ENCODE measurements around the gene RNF217. TPM values are rescaled to one million over a fixed set of nuclear protein-coding genes. Genes with fewer than 3 reads are reported as not detected.

RNF217 gene
- total and polyA plus RNA-seq, 2 donors: 3.4 to 7.8 TPM

DNA sequence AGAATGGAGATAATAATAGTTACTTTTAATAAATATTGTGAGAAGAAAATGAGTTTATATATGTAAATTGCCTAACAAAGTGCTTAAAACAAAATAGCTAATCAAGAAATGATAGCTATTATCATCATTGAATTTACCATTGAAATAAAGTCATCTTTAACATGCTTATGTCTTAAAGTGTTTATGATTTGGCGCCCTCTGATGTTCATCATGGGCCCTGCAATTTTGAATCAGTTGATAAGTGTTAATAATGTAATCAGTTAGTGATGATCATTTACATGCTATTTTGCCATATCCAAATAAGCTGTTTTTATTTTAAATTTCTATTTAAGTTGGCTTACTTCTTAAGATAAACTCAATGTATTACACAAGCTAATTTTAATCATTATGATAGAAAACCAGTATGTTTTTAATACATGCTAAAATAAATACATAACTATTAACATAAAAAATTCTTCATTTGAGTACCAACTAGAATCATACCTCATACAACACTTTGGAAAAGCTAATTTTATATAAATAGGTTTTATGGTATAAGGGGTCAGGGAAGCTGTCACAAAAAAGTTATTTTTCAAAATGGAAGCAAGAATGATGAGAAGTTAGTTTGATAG lies 152.1 kb downstream of the RNF217 start:
- Histone ChIP-seq H3K4me1 (ENCODE audit: control insufficient read depth in 2 of 2, insufficient read depth in 2 of 2, low read length in 2 of 2) (no peaks in the 10 kb centered on the region), H3K4me3 (ENCODE audit: low read length in 2 of 2) (no peak overlapping the region), H3K27ac (ENCODE audit: low read depth in 1 of 2, low read length in 1 of 2) (no peak overlapping the region), H3K27me3 (ENCODE audit: control insufficient read depth in 2 of 2, insufficient read depth in 1 of 2, low read length in 1 of 2) (no peaks in the 10 kb centered on the region), H3K9me3 (ENCODE audit: control insufficient read depth in 2 of 2, insufficient read depth in 1 of 2, low read length in 1 of 2) (peaks cover 3% of the 10 kb centered on the region in 2 donors), H3K36me3 (ENCODE audit: control insufficient read depth in 2 of 2, insufficient read depth in 2 of 2, low read length in 1 of 2) (no peaks in the 10 kb centered on the region)
- 0% methylated on average over 1 of the region's 1 CpG for WGBS
- peak in 4 of 9 donors; percentile 15 to 57 (median 33) for DNase-seq (ENCODE audit: low read depth in 6 of 9, low spot score in 9 of 9)

DNA sequence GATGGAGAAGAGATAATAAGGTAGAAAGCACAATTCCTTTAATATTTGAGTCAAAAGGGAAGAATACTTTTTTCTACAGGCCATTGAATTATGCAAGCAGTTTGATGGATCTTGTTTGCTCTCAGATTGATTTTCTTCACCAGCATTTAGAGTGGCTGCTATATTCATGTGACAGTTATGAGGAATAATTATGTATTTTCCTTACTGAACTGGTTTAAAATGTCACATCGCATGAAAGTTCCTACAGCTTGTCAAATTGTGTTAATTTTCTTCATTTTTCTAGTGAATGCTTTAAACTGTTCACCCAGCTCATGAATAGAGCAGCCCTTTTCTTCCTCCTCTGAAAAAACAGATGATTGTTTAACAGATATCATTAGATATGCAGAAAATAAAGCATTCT lies 153.9 kb downstream of the RNF217 start:
- no peak overlapping the region for H3K4me3 ChIP-seq (ENCODE audit: low read length in 2 of 2)
- peaks cover 2 to 3% of the 10 kb centered on the region in 2 donors for H3K9me3 ChIP-seq (ENCODE audit: control insufficient read depth in 2 of 2, insufficient read depth in 1 of 2, low read length in 1 of 2)
- 95% methylated on average over 1 of the region's 1 CpG for WGBS
- no peaks in the 10 kb centered on the region for H3K36me3 ChIP-seq (ENCODE audit: control insufficient read depth in 2 of 2, insufficient read depth in 2 of 2, low read length in 1 of 2)
- no peaks in the 10 kb centered on the region for H3K4me1 ChIP-seq (ENCODE audit: control insufficient read depth in 2 of 2, insufficient read depth in 2 of 2, low read length in 2 of 2)
- no peak for DNase-seq (ENCODE audit: low read depth in 6 of 9, low spot score in 9 of 9)
- no peak overlapping the region for H3K27ac ChIP-seq (ENCODE audit: low read depth in 1 of 2, low read length in 1 of 2)
- H3K27me3 ChIP-seq (ENCODE audit: control insufficient read depth in 2 of 2, insufficient read depth in 1 of 2, low read length in 1 of 2): no peaks in the 10 kb centered on the region

DNA sequence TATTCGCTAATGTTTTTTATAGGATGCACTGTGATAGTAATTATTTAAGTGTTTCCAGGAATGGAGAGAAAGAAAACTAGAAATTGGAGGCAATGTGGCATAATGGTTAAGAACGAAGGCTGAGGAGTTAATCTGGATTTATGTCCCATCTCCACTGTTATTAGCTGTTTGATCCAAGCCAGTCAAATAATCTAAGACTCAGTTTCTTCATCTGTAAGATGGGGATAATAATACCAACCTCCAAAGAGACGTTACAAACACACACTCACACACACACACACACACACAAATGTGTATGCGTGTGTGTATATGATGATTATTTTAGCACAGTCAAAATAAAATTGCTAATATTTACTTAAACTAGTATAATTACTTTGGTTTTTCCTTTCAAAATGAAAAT lies 154.5 kb downstream of the RNF217 start:
- no peak overlapping the region for H3K27ac ChIP-seq (ENCODE audit: low read depth in 1 of 2, low read length in 1 of 2)
- no peak for DNase-seq (ENCODE audit: low read depth in 6 of 9, low spot score in 9 of 9)
- WGBS: 91% methylated on average over 4 of the region's 4 CpGs
- no peaks in the 10 kb centered on the region for H3K4me1 ChIP-seq (ENCODE audit: control insufficient read depth in 2 of 2, insufficient read depth in 2 of 2, low read length in 2 of 2)
- H3K27me3 ChIP-seq (ENCODE audit: control insufficient read depth in 2 of 2, insufficient read depth in 1 of 2, low read length in 1 of 2): no peaks in the 10 kb centered on the region
- H3K4me3 ChIP-seq (ENCODE audit: low read length in 2 of 2): no peak overlapping the region
- no peaks in the 10 kb centered on the region for H3K36me3 ChIP-seq (ENCODE audit: control insufficient read depth in 2 of 2, insufficient read depth in 2 of 2, low read length in 1 of 2)
- peaks cover 2 to 3% of the 10 kb centered on the region in 2 donors for H3K9me3 ChIP-seq (ENCODE audit: control insufficient read depth in 2 of 2, insufficient read depth in 1 of 2, low read length in 1 of 2)

DNA sequence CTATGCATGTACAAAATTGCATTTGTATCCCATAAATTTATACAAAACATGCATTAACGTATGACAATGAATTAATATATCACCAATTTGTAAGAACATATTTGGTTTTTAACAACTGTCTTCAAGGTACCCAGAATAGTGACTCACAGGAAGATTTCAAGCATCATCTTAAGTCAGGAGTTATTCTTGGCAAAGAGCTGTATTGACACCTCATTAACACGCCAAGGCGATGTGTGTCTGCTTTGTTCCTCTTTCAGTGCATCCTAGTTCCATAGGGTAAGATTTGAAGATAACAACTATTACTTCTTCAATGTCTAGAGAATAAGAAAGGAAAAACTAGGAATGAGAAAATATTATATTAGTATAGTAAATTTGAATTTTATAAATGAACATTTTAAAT lies 155.6 kb downstream of the RNF217 start:
- DNase-seq (ENCODE audit: low read depth in 6 of 9, low spot score in 9 of 9): no peak
- Histone ChIP-seq H3K9me3 (ENCODE audit: control insufficient read depth in 2 of 2, insufficient read depth in 1 of 2, low read length in 1 of 2) (peaks cover 0 to 2% of the 10 kb centered on the region in 2 donors), H3K4me3 (ENCODE audit: low read length in 2 of 2) (no peak overlapping the region), H3K27ac (ENCODE audit: low read depth in 1 of 2, low read length in 1 of 2) (no peak overlapping the region), H3K27me3 (ENCODE audit: control insufficient read depth in 2 of 2, insufficient read depth in 1 of 2, low read length in 1 of 2) (no peaks in the 10 kb centered on the region), H3K36me3 (ENCODE audit: control insufficient read depth in 2 of 2, insufficient read depth in 2 of 2, low read length in 1 of 2) (no peaks in the 10 kb centered on the region), H3K4me1 (ENCODE audit: control insufficient read depth in 2 of 2, insufficient read depth in 2 of 2, low read length in 2 of 2) (no peaks in the 10 kb centered on the region)
- 93% methylated on average over 3 of the region's 3 CpGs for WGBS

DNA sequence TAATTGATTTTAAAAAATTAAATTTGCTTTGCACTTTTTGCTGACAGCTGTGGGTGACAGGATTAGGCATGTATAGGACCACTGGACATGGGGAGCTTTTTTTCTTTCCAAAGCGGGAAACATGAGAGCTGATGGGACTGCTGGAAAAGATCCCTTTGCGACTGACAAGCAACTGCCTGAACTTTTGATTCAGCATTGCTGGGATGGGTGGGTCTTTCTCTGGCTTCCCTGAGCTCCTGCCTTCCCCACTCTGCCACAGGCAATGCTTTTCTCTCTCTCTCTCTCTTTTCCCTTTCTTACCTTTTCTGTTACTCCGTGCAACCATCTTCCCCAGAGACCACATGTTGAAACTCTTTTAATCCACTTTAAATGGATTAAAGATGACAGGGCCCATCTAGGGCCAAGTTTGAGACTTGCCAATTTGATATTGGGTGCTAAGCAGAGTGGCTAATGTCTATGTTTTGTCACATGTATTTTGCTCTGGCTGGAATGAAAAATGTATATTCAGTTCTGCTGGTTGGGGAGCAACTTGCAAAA lies 157.9 kb downstream of the RNF217 start:
- 90% methylated on average over 3 of the region's 3 CpGs for WGBS

DNA sequence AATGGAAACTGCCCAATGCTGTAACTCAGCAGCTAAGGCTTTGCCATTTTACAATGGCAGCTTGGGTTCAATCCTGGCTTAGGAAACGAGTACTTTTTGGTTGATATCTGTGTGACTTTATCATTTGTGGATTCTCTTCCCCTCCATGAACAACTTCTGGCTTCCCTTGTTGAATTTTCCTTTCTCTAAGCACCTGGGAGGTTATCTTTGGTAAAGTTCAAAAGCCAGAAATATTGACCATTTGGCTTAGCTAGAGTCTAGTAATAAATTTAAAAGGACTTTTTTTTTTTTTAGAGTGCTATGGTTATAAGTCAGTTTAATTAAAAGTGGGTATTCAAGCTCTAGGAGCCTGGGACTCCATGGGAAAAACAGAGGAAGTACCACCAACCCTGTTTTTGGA lies 159.7 kb downstream of the RNF217 start:
- H3K27ac ChIP-seq (ENCODE audit: low read depth in 1 of 2, low read length in 1 of 2): no peak overlapping the region
- H3K27me3 ChIP-seq (ENCODE audit: control insufficient read depth in 2 of 2, insufficient read depth in 1 of 2, low read length in 1 of 2): no peaks in the 10 kb centered on the region
- WGBS: 74% methylated on average over 1 of the region's 1 CpG
- H3K4me1 ChIP-seq (ENCODE audit: control insufficient read depth in 2 of 2, insufficient read depth in 2 of 2, low read length in 2 of 2): no peaks in the 10 kb centered on the region
- H3K9me3 ChIP-seq (ENCODE audit: control insufficient read depth in 2 of 2, insufficient read depth in 1 of 2, low read length in 1 of 2): peaks cover 1 to 4% of the 10 kb centered on the region in 2 donors
- H3K4me3 ChIP-seq (ENCODE audit: low read length in 2 of 2): no peak overlapping the region
- H3K36me3 ChIP-seq (ENCODE audit: control insufficient read depth in 2 of 2, insufficient read depth in 2 of 2, low read length in 1 of 2): no peaks in the 10 kb centered on the region
- no peak for DNase-seq (ENCODE audit: low read depth in 6 of 9, low spot score in 9 of 9)

More for the DNA sequence above, 157.9 kb downstream of the RNF217 start:
- no peak for DNase-seq (ENCODE audit: low read depth in 6 of 9, low spot score in 9 of 9)
- no peaks in the 10 kb centered on the region for H3K36me3 ChIP-seq (ENCODE audit: control insufficient read depth in 2 of 2, insufficient read depth in 2 of 2, low read length in 1 of 2)
- H3K27me3 ChIP-seq (ENCODE audit: control insufficient read depth in 2 of 2, insufficient read depth in 1 of 2, low read length in 1 of 2): no peaks in the 10 kb centered on the region
- no peaks in the 10 kb centered on the region for H3K4me1 ChIP-seq (ENCODE audit: control insufficient read depth in 2 of 2, insufficient read depth in 2 of 2, low read length in 2 of 2)
- H3K9me3 ChIP-seq (ENCODE audit: control insufficient read depth in 2 of 2, insufficient read depth in 1 of 2, low read length in 1 of 2): no peaks in the 10 kb centered on the region
- no peak overlapping the region for H3K27ac ChIP-seq (ENCODE audit: low read depth in 1 of 2, low read length in 1 of 2)
- no peak overlapping the region for H3K4me3 ChIP-seq (ENCODE audit: low read length in 2 of 2)

DNA sequence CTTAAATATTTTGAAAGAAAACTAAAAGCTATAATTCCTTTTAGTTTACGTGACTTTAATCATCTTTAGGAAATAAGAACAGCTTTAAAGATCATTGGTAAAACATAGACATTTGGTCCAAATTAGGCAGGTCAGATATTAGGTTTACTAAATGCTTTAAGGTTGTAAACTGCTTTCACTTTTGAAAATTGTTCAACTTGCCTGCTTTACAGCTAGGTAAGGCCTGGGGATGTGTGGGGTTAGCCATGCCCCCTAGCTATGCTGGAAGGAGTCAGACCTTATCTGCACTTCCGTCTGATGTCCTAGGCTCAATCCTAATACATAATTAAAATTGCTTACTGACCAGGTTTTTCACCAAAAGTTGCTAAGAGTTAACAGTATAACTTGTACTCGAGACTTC lies 160.8 kb downstream of the RNF217 start:
- Histone ChIP-seq H3K4me3 (ENCODE audit: low read length in 2 of 2) (no peak overlapping the region), H3K36me3 (ENCODE audit: control insufficient read depth in 2 of 2, insufficient read depth in 2 of 2, low read length in 1 of 2) (no peaks in the 10 kb centered on the region), H3K4me1 (ENCODE audit: control insufficient read depth in 2 of 2, insufficient read depth in 2 of 2, low read length in 2 of 2) (no peaks in the 10 kb centered on the region), H3K27ac (ENCODE audit: low read depth in 1 of 2, low read length in 1 of 2) (no peak overlapping the region), H3K9me3 (ENCODE audit: control insufficient read depth in 2 of 2, insufficient read depth in 1 of 2, low read length in 1 of 2) (peaks cover 1 to 4% of the 10 kb centered on the region in 2 donors), H3K27me3 (ENCODE audit: control insufficient read depth in 2 of 2, insufficient read depth in 1 of 2, low read length in 1 of 2) (no peaks in the 10 kb centered on the region)
- DNase-seq (ENCODE audit: low read depth in 6 of 9, low spot score in 9 of 9): no peak
- 96% methylated on average over 3 of the region's 3 CpGs for WGBS

DNA sequence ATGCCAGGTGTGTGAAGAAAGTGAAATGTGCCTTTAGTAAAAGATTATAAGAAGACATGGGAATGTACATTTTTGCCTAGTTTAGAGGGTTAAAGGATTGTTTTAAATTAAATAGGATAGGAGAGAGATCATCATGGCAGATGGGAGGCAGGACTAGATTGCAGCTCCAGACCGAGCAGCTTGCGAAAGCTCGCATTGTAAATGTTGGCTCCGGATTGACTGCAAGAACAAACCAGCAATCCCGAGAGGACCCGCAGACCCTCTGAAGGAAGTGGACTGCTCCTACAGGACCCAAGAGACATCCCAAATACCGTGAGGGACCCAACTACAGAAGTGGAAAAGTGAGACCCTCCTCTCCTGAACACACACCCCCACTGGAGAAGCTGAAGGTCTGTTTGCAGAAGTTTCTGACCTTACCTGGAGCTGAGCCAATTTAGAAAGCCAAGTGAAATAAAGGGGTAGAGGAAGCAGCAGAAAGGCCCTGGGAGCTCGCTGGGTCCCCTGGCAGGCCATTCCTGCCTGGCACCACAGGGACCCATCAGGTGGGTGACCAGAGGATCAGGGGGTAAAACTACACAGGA lies 161.3 kb downstream of the RNF217 start:
- Histone ChIP-seq H3K27ac (ENCODE audit: low read depth in 1 of 2, low read length in 1 of 2) (no peak overlapping the region), H3K36me3 (ENCODE audit: control insufficient read depth in 2 of 2, insufficient read depth in 2 of 2, low read length in 1 of 2) (no peaks in the 10 kb centered on the region), H3K4me1 (ENCODE audit: control insufficient read depth in 2 of 2, insufficient read depth in 2 of 2, low read length in 2 of 2) (no peaks in the 10 kb centered on the region), H3K9me3 (ENCODE audit: control insufficient read depth in 2 of 2, insufficient read depth in 1 of 2, low read length in 1 of 2) (peaks cover 1 to 4% of the 10 kb centered on the region in 2 donors), H3K4me3 (ENCODE audit: low read length in 2 of 2) (no peak overlapping the region), H3K27me3 (ENCODE audit: control insufficient read depth in 2 of 2, insufficient read depth in 1 of 2, low read length in 1 of 2) (no peaks in the 10 kb centered on the region)
- WGBS: 92% methylated on average over 8 of the region's 8 CpGs
- no peak for DNase-seq (ENCODE audit: low read depth in 6 of 9, low spot score in 9 of 9)

DNA sequence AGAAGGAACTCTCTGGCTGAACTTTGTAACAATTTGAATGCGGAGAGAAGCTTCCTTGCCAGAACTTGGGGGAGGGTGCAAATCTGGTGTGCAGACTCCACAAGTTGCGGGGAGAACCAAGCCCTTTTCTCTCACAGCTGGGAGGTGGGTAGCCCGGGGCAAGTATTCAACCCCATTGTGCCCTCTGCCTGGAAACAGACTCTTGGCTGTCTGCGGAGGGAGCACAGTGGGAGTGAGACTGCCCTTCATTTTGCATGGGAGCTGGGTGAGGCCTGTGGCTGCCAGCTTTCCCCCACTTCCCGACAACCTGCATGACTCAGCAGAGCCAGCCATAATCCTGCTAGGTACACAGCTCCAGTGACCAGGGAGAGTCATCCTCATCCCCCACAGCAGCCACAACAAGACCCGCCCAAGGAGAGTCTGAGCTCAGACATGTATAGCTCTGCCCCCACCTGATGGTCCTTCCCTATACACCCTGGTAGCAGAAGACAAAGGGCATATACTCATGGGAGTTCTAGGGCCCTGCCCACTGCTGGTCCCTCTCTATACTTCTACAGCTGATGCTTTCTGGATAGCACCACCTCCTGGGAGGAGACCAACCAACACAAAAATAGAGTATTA lies 161.9 kb downstream of the RNF217 start:
- 87% methylated on average over 6 of the region's 6 CpGs for WGBS
- H3K36me3 ChIP-seq (ENCODE audit: control insufficient read depth in 2 of 2, insufficient read depth in 2 of 2, low read length in 1 of 2): no peaks in the 10 kb centered on the region
- no peaks in the 10 kb centered on the region for H3K27me3 ChIP-seq (ENCODE audit: control insufficient read depth in 2 of 2, insufficient read depth in 1 of 2, low read length in 1 of 2)
- H3K9me3 ChIP-seq (ENCODE audit: control insufficient read depth in 2 of 2, insufficient read depth in 1 of 2, low read length in 1 of 2): peaks cover 1 to 4% of the 10 kb centered on the region in 2 donors
- no peak for DNase-seq (ENCODE audit: low read depth in 6 of 9, low spot score in 9 of 9)
- H3K4me3 ChIP-seq (ENCODE audit: low read length in 2 of 2): no peak overlapping the region
- H3K4me1 ChIP-seq (ENCODE audit: control insufficient read depth in 2 of 2, insufficient read depth in 2 of 2, low read length in 2 of 2): no peaks in the 10 kb centered on the region
- no peak overlapping the region for H3K27ac ChIP-seq (ENCODE audit: low read depth in 1 of 2, low read length in 1 of 2)
